Measurements from ENCODE around the gene C10orf62.
"Not testable (repeated sequence)": the region's sequence is repeated elsewhere in the genome, so short reads cannot be mapped to it uniquely, and the experiment has no call there.

Gene C10orf62

GRCh38 chr10:97571622-97572021 is 17.9 kb upstream of the C10orf62 start:
- FAIRE-seq (no peak), DNase-seq (ENCODE audit: insufficient read length, low spot score) (no peak)
- no peak for TF ChIP-seq CTCF (IDR thresholded peaks at IDR 0.05; ENCODE audit: insufficient read depth, missing control alignments)

- TF ChIP-seq CTCF (IDR thresholded peaks at IDR 0.05; ENCODE audit: insufficient read depth, missing control alignments) = peak; percentile 71
- DNase-seq (ENCODE audit: insufficient read length, low spot score) (peak; percentile 60), FAIRE-seq (no peak)
Observed at GRCh38 chr10:97572214-97572989, 17.1 kb upstream of the C10orf62 start, which contains the start of gene ANKRD2. ANKRD2 (plus strand) TSS chr10:97572779; CDS start chr10:97572789, 10 bp downstream.

GRCh38 chr10:97573021-97573420 is 16.5 kb upstream of the C10orf62 start:
- FAIRE-seq (no peak), DNase-seq (ENCODE audit: insufficient read length, low spot score) (no peak)
- no peak for TF ChIP-seq CTCF (IDR thresholded peaks at IDR 0.05; ENCODE audit: insufficient read depth, missing control alignments)

GRCh38 chr10:97573672-97574071 is 15.8 kb upstream of the C10orf62 start:
- no peak for DNase-seq (ENCODE audit: insufficient read length, low spot score)
- no peak for TF ChIP-seq CTCF (IDR thresholded peaks at IDR 0.05; ENCODE audit: insufficient read depth, missing control alignments)
- no peak for FAIRE-seq

- no peak for DNase-seq (ENCODE audit: insufficient read length, low spot score)
- TF ChIP-seq CTCF (IDR thresholded peaks at IDR 0.05; ENCODE audit: insufficient read depth, missing control alignments) = no peak
- FAIRE-seq = no peak
Observed at GRCh38 chr10:97574374-97575126, 15.0 kb upstream of the C10orf62 start.

- FAIRE-seq (no peak), DNase-seq (ENCODE audit: insufficient read length, low spot score) (no peak)
- TF ChIP-seq CTCF (IDR thresholded peaks at IDR 0.05; ENCODE audit: insufficient read depth, missing control alignments) = no peak
Observed at GRCh38 chr10:97575127-97575668, 14.3 kb upstream of the C10orf62 start.

- FAIRE-seq; DNase-seq (ENCODE audit: insufficient read length, low spot score): not testable (repeated sequence)
Observed at GRCh38 chr10:97576487-97576886, 13.0 kb upstream of the C10orf62 start.

All from D721Med (cell line).